NB4 (cell line): ENCODE results near the gene ABCD1.

ENCODE experiments used
- CTCF ChIP-seq: IDR thresholded peaks from one replicate; pipeline ENCODE4 v1.5.1; 2012; ENCODE audit warnings: low read depth, low read length
- MAX ChIP-seq: IDR thresholded peaks from 2 replicates; pipeline ENCODE4 v1.6.1; 2011; ENCODE audit warnings: low read depth, low read length
- POLR2A ChIP-seq: IDR thresholded peaks from 2 replicates; pipeline ENCODE4 v1.6.1; 2011; ENCODE audit warnings: mild to moderate bottlenecking; ENCODE audit not compliant: insufficient read length; ENCODE audit errors: extremely low read depth

GRCh38 chrX:153727123-153727931 is 2.7 kb downstream of the ABCD1 start:
- TF ChIP-seq POLR2A (no peak), CTCF (no peak), MAX (no peak)
